Right ventricle myocardium superior (tissue), 1 donor: ENCODE results near the gene IGFALS. TPM values are rescaled to one million over a fixed set of nuclear protein-coding genes. Genes with fewer than 3 reads are reported as not detected.

ENCODE experiments used
- ATAC-seq: fragments of 200-7000 bp; cut with Tn5 transposase; one replicate; pipeline ENCODE4 v1.9.1; 2020; ENCODE audit warnings: mild to moderate bottlenecking; ENCODE audit not compliant: poor library complexity
- DNase-seq: peaks from one replicate; pipeline ENCODE4 v3.0.0-alpha.2; 2020
- intact Hi-C: fragments of 100-400 bp; cut with DNase I; formaldehyde crosslinking; loops from one replicate; pipeline ENCODE4 v1.11.2; 2022
- long read RNA-seq: library from polyadenylated mRNA; unstranded; transcript quantifications from one replicate; pipeline ENCODE4 v2.0.0, GENCODE V29; 2021
- total RNA-seq: library from RNA; stranded (reverse); fragmentation: NEBNext Ultra II Directional; extraction: Animal tissue kit (Norgen Biotek cat#: 25700); gene quantifications from one replicate; pipeline ENCODE4 v1.2.1, GENCODE V29; 2021
- donor health status: DM: no; HTN: yes; CAD: no; lungs with severe emphysema.

The IGFALS gene
- total RNA-seq = 0.11 TPM
- long read RNA-seq = 0 reads

GRCh38 chr16:1793578-1794220 is at the start of gene IGFALS:
Gene IGFALS (minus strand): TSS chr16:1793705. CDS start chr16:1793652, 53 bp downstream.
- intact Hi-C loops = no loop called here
- DNase-seq (no peak), ATAC-seq (no peak)

GRCh38 chr16:1839554-1839953 is 46.0 kb upstream of the IGFALS start:
- no peak for ATAC-seq
- DNase-seq = no peak
- intact Hi-C loops = no loop called here

- no peak for ATAC-seq
- DNase-seq = no peak
- intact Hi-C loops = no loop called here
These were observed 40.6 kb upstream of the IGFALS start for GRCh38 chr16:1834096-1834495.

- DNase-seq = no peak
- intact Hi-C loops = no loop called here
- ATAC-seq = no peak
These were observed 39.4 kb upstream of the IGFALS start for GRCh38 chr16:1832838-1833454.

GRCh38 chr16:1831186-1832075 is 37.9 kb upstream of the IGFALS start:
- ATAC-seq = no peak
- intact Hi-C loops = no loop called here
- DNase-seq = no peak

GRCh38 chr16:1830213-1830612 is 36.7 kb upstream of the IGFALS start:
- DNase-seq (no peak), ATAC-seq (no peak)
- intact Hi-C loops = no loop called here

GRCh38 chr16:1828645-1829410 is 35.3 kb upstream of the IGFALS start:
- no peak for DNase-seq
- intact Hi-C loops = no loop called here
- ATAC-seq = no peak

GRCh38 chr16:1826691-1827573 is 33.4 kb upstream of the IGFALS start, which contains the start of the genes FAHD1 and HAGH:
Gene FAHD1 (plus strand): TSS chr16:1827206. CDS start chr16:1827239, 33 bp downstream.
Gene HAGH (minus strand): TSS chr16:1826825. CDS start chr16:1826787, 38 bp downstream.
- DNase-seq (peak; percentile 96), ATAC-seq (peak; percentile 98)
- intact Hi-C loops = no loop called here

GRCh38 chr16:1825864-1826690 is 32.6 kb upstream of the IGFALS start:
- intact Hi-C loops = no loop called here
- DNase-seq (no peak), ATAC-seq (peak; percentile 21)

- intact Hi-C loops = no loop called here
- ATAC-seq (no peak), DNase-seq (no peak)
These were observed 31.9 kb upstream of the IGFALS start for GRCh38 chr16:1825381-1825863.

GRCh38 chr16:1823821-1824220 is 30.3 kb upstream of the IGFALS start:
- ATAC-seq (no peak), DNase-seq (no peak)
- intact Hi-C loops = no loop called here

- intact Hi-C loops = no loop called here
- DNase-seq = no peak
- no peak for ATAC-seq
These were observed 29.3 kb upstream of the IGFALS start for GRCh38 chr16:1822801-1823200.

- DNase-seq = no peak
- intact Hi-C loops = no loop called here
- ATAC-seq = no peak
These were observed 28.5 kb upstream of the IGFALS start for GRCh38 chr16:1821861-1822611.

GRCh38 chr16:1820946-1821290 is 27.4 kb upstream of the IGFALS start:
- intact Hi-C loops = no loop called here
- DNase-seq (no peak), ATAC-seq (no peak)

- ATAC-seq (no peak), DNase-seq (no peak)
- intact Hi-C loops = no loop called here
These were observed 26.8 kb upstream of the IGFALS start for GRCh38 chr16:1820096-1820945.
